ENCODE data around the gene RALGPS2. TPM values are rescaled to one million over a fixed set of nuclear protein-coding genes. Genes with fewer than 3 reads are reported as not detected.

The RALGPS2 gene
- polyA plus RNA-seq, 3 donors = 2.0 to 4.2 (median 2.3) TPM

GRCh38 chr1:178682429-178682828 is 42.6 kb upstream of the RALGPS2 start:
- H3K79me2 ChIP-seq (ENCODE audit: insufficient read depth, low read length) = no peaks in the 10 kb centered on the region
- intact Hi-C loops (cut with micrococcal nuclease) = no loop called here
- Mint-ChIP-seq H3K4me3 (no peak overlapping the region), H3K4me1 (peaks cover 5% of the 10 kb centered on the region), H3K27ac (no peak overlapping the region), H3K27me3 (ENCODE audit: low read depth in 3 of 3) (peaks cover 0 to 5% (median 3%) of the 10 kb centered on the region in 3 donors), H3K9me3 (peaks cover 0 to 5% (median 0%) of the 10 kb centered on the region in 7 donors), H3K36me3 (no peaks in the 10 kb centered on the region)
- no peaks in the 10 kb centered on the region for H3K4me1 ChIP-seq (ENCODE audit: control insufficient read depth in 1 of 2, insufficient read depth in 2 of 2, low read length in 2 of 2)
- H2AFZ ChIP-seq (ENCODE audit: insufficient read depth, low read depth, low read length, poor library complexity, severe bottlenecking) = no peak overlapping the region
- no peak overlapping the region for H3K9ac ChIP-seq (ENCODE audit: insufficient read depth, low read length, poor library complexity, severe bottlenecking)
- no peaks in the 10 kb centered on the region for H3K9me3 ChIP-seq (replicated peaks in 1 of 2; ENCODE audit: control insufficient read depth in 1 of 2, insufficient read depth in 1 of 2, low read length in 2 of 2)
- H4K20me1 ChIP-seq (ENCODE audit: insufficient read depth, low read length) = no peaks in the 10 kb centered on the region
- no peak for DNase-seq
- no peaks in the 10 kb centered on the region for H3K36me3 ChIP-seq (replicated peaks in 1 of 2; ENCODE audit: control insufficient read depth in 1 of 2, insufficient read depth in 2 of 2, low read length in 2 of 2)
- WGBS (ENCODE audit: insufficient coverage) = no CpG with 5 or more reads among the region's 2 CpGs
- H3K27ac ChIP-seq (ENCODE audit: low read depth in 1 of 2, low read length in 2 of 2) = no peak overlapping the region
- H3K4me3 ChIP-seq (replicated peaks in 1 of 3; ENCODE audit: low read depth in 2 of 3, low read length in 3 of 3) = no peak overlapping the region
- H3K27me3 ChIP-seq (ENCODE audit: control insufficient read depth in 2 of 2, insufficient read depth in 2 of 2, low read length in 2 of 2) = no peaks in the 10 kb centered on the region
- H3K4me2 ChIP-seq (replicated peaks; ENCODE audit: extremely low read depth, low read length, poor library complexity, severe bottlenecking) = no peak overlapping the region
- no peak for TF ChIP-seq CTCF (IDR thresholded peaks at IDR 0.05)

GRCh38 chr1:178682886-178683285 is 42.2 kb upstream of the RALGPS2 start:
- Histone ChIP-seq H3K4me2 (replicated peaks; ENCODE audit: extremely low read depth, low read length, poor library complexity, severe bottlenecking) (no peak overlapping the region), H4K20me1 (ENCODE audit: insufficient read depth, low read length) (no peaks in the 10 kb centered on the region), H3K9ac (ENCODE audit: insufficient read depth, low read length, poor library complexity, severe bottlenecking) (no peak overlapping the region), H3K79me2 (ENCODE audit: insufficient read depth, low read length) (no peaks in the 10 kb centered on the region), H3K36me3 (replicated peaks in 1 of 2; ENCODE audit: control insufficient read depth in 1 of 2, insufficient read depth in 2 of 2, low read length in 2 of 2) (no peaks in the 10 kb centered on the region), H3K4me3 (replicated peaks in 1 of 3; ENCODE audit: low read depth in 2 of 3, low read length in 3 of 3) (no peak overlapping the region), H2AFZ (ENCODE audit: insufficient read depth, low read depth, low read length, poor library complexity, severe bottlenecking) (no peak overlapping the region), H3K9me3 (replicated peaks in 1 of 2; ENCODE audit: control insufficient read depth in 1 of 2, insufficient read depth in 1 of 2, low read length in 2 of 2) (no peaks in the 10 kb centered on the region), H3K4me1 (ENCODE audit: control insufficient read depth in 1 of 2, insufficient read depth in 2 of 2, low read length in 2 of 2) (peaks cover 0 to 4% of the 10 kb centered on the region in 2 donors), H3K27me3 (ENCODE audit: control insufficient read depth in 2 of 2, insufficient read depth in 2 of 2, low read length in 2 of 2) (no peaks in the 10 kb centered on the region), H3K27ac (ENCODE audit: low read depth in 1 of 2, low read length in 2 of 2) (no peak overlapping the region)
- intact Hi-C loops (cut with micrococcal nuclease) = no loop called here
- Mint-ChIP-seq H3K4me1 (peaks cover 10% of the 10 kb centered on the region), H3K27ac (no peak overlapping the region), H3K27me3 (ENCODE audit: low read depth in 3 of 3) (peaks cover 0 to 3% (median 3%) of the 10 kb centered on the region in 3 donors), H3K4me3 (no peak overlapping the region), H3K9me3 (peaks cover 0 to 3% (median 0%) of the 10 kb centered on the region in 7 donors), H3K36me3 (no peaks in the 10 kb centered on the region)
- DNase-seq = no peak
- no CpG with 5 or more reads among the region's 2 CpGs for WGBS (ENCODE audit: insufficient coverage)
- TF ChIP-seq CTCF (IDR thresholded peaks at IDR 0.05) = no peak
